KOPT-K1 (cell line): ENCODE results near the gene CTPS1.

Source experiments
- H3K27ac ChIP-seq: fragments of 200-600 bp; sonication (generic); 2 replicates; pipeline ENCODE4 v1.5.1; 2016; ENCODE audit warnings: antibody characterized with exemption, mild to moderate bottlenecking, low read depth, low read length; ENCODE audit not compliant: poor library complexity, severe bottlenecking
- H3K36me3 ChIP-seq: fragments of 200-600 bp; sonication (generic); 2 replicates; pipeline ENCODE4 v1.5.1; 2017; ENCODE audit warnings: antibody characterized with exemption, mild to moderate bottlenecking, low read length, moderate library complexity; ENCODE audit not compliant: insufficient read depth
- H3K9me3 ChIP-seq: fragments of 200-600 bp; sonication (generic); 2 replicates; pipeline ENCODE4 v1.5.1; 2017; ENCODE audit warnings: antibody characterized with exemption, low read length, mild to moderate bottlenecking; ENCODE audit not compliant: insufficient read depth, poor library complexity, severe bottlenecking

The CTPS1 gene

DNA sequence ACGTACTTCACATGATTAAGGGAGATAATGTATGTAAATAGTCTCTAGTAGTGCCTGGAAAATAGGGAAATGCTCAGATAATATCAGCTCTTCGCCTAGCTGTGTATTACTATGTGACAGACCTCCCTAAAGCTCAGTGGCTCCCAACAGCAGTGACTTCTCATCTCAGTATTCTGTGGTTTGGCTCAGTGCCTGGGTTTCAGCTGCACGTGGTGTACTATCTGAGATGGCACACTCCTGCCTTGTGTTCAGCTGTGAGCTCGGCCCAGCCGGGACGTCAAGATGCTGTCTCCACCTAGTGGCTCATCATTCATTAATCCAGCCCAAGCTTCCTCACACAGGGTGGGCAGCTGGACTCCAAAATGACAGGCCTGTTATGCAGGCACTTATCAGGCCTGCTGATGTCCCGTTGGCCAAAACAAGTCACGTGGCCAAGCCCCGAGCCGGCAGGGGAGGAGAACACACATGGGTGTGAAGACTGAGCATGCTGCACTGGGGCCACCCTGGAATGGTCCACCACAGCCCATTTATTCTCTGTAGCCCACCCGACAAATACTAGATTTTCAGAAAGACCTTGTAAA is 24.2 kb downstream of the CTPS1 start:
- H3K36me3 ChIP-seq = peaks cover 98% of the 10 kb centered on the region
- H3K9me3 ChIP-seq = no peaks in the 10 kb centered on the region
- H3K27ac ChIP-seq = peak overlapping the region; percentile 14

DNA sequence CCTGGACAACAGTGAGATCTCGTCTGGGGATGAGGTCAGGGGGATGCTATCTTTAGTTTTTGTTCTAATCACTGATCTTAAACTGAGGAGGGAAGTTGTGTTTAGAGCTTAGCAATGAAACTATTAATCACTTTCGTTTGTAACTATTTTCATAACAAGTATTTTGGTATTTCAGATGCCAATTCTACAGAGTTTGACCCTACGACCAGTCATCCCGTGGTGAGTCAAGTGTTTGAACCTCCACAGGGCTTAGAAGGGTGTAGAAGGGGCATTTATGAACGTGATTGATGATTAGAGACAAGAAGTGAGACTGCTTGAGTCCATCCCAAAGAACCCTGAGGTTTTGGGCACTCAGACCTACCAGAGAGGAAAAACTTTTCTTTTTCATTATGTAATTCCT is 26.4 kb downstream of the CTPS1 start:
- H3K27ac ChIP-seq = no peak overlapping the region

DNA sequence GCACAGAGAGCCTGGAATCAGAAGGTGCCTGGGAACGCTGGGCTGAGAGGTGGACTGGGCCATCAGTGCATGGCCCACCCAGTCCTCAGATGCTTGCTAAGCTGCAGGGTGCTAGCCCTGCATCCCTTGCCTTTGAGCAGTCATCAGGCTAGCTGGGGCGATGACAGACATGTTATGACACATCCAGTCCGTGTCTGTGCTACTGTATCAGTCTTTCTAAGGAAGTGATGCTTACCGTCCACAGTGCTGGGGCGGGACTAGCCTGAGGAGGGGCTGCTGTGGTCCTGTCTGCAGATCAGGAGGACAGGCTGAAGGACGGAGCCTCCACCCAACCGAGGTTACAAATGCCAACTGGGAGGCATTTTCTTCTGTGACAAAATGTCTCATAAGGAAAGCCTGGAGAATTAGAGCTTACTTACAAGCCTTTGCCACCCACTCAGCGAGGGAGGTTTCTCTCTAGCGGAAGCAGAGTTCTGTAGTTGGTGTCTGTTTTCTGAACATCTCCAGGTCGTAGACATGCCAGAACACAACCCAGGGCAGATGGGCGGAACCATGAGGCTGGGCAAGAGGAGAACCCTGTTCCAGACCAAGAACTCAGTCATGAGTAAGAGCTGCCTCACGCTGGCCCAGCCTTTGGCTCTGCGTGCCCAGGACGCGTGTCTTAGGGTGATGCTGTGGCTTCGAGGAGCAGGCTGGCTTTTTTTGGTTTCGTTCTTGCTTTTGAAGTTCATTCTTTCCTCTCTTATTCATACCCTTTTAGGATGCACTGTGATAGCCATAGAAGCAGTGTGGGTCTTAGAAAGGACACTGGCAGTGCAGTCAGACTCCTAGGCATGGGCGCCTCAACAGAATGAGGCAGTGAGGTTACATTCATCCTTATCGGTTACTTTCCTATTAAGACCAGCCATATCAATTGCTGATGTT is 27.7 kb downstream of the CTPS1 start:
- H3K27ac ChIP-seq = no peak overlapping the region
- no peaks in the 10 kb centered on the region for H3K9me3 ChIP-seq
- peaks cover 98% of the 10 kb centered on the region for H3K36me3 ChIP-seq

More for the DNA sequence above, 26.4 kb downstream of the CTPS1 start:
- no peaks in the 10 kb centered on the region for H3K9me3 ChIP-seq
- peaks cover 98% of the 10 kb centered on the region for H3K36me3 ChIP-seq

DNA sequence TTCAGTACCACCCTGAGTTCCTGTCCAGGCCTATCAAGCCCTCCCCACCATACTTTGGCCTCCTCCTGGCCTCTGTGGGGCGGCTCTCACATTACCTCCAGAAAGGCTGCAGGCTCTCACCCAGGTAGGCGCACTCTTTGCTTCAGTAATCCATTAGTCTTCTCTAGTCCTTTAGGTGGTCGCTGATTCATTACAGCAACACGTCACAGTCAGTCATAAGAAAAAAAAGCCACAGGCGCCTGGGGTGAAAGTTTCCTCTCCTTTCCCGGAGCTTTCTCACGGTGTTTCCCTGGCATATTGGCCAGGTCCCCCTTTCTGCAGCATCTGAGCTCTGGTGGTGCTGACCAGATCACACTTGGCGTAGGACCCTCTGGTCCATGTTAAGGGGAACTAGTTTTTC is 30.0 kb downstream of the CTPS1 start:
- H3K9me3 ChIP-seq = no peaks in the 10 kb centered on the region
- H3K36me3 ChIP-seq = peaks cover 100% of the 10 kb centered on the region
- no peak overlapping the region for H3K27ac ChIP-seq

DNA sequence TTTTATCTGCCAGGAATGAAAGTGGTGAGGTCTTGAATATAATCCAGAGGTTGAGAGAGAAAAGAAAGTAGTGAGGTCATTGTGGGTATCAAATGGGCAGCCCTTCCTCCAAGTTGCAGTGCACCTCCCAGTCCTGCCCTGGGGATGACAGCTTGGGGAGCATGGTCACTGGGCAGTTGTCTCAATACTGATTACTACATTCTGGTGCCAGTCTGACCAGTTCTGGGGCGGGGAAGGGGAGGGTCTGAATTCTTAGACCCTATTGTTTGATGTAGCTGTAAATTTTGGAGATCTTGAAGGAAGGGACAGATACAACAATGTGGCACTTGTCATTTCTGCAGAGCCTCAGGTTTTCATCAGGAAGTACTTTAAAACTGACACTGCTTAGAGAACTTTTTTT is 30.8 kb downstream of the CTPS1 start:
- H3K9me3 ChIP-seq = no peaks in the 10 kb centered on the region
- peaks cover 100% of the 10 kb centered on the region for H3K36me3 ChIP-seq
- H3K27ac ChIP-seq = no peak overlapping the region

DNA sequence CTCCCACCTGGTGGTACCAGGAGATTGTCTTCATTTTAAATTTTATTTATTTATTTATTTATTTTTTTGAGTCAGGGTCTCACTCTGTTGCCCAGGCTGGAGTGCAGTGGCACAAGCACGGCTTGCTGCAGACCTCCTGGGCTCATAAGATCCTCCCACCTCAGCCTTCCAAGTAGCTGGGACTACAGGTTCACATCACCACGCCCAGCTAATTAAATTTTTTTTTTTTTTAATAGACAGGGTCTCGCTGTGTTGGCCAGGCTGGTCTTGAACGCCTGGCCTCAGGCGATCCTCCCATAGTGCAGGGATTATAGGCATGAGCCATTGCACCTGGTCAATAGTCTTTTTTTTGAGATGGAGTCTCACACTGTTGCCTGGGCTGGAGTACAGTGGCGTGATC is 33.5 kb downstream of the CTPS1 start:
- H3K9me3 ChIP-seq = no peaks in the 10 kb centered on the region
- peaks cover 100% of the 10 kb centered on the region for H3K36me3 ChIP-seq
- no peak overlapping the region for H3K27ac ChIP-seq

DNA sequence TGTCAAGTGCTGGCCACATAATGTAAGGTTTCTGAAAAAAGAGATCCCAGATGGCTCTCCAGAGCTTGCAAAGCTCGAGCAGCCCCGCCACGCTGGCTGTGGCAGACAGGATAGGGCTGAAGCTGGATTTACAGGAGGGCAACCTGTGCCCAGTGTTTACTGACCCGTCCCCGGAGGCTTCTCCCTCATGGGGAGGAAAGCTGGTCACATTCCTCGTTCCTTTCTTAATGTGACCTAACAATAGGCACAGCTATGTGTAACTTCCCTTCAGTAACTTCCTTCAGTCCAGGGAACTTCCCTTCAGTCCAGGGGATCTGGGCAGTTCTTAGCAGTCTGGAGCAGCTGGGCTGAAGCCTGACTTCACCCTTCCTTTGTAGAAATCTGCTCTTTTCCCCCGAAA is 34.3 kb downstream of the CTPS1 start:
- Histone ChIP-seq H3K36me3 (peaks cover 100% of the 10 kb centered on the region), H3K27ac (peak overlapping the region; percentile 51)

DNA sequence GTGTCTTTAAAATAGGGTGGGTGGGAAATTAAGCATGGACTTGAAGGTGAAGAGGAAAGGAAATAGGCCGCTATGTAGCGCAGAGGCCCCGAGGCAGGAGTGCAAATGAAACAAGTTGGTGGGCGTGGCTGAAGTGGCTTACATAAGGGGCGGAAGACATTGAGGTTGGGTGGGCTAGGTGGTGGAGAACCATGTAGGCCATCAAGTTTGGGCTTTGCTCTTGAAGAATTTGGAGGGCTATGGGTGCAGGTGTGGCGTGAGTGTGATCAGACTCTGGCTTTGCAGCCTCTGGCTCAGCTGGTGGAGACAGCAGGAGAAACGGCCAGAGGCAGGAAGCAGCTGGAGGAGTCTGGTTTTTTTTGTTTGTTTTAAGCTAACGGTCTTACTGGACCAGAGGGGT is 35.4 kb downstream of the CTPS1 start:
- peak overlapping the region; percentile 51 for H3K27ac ChIP-seq
- no peaks in the 10 kb centered on the region for H3K9me3 ChIP-seq
- peaks cover 100% of the 10 kb centered on the region for H3K36me3 ChIP-seq

More for the DNA sequence above, 34.3 kb downstream of the CTPS1 start:
- no peaks in the 10 kb centered on the region for H3K9me3 ChIP-seq

DNA sequence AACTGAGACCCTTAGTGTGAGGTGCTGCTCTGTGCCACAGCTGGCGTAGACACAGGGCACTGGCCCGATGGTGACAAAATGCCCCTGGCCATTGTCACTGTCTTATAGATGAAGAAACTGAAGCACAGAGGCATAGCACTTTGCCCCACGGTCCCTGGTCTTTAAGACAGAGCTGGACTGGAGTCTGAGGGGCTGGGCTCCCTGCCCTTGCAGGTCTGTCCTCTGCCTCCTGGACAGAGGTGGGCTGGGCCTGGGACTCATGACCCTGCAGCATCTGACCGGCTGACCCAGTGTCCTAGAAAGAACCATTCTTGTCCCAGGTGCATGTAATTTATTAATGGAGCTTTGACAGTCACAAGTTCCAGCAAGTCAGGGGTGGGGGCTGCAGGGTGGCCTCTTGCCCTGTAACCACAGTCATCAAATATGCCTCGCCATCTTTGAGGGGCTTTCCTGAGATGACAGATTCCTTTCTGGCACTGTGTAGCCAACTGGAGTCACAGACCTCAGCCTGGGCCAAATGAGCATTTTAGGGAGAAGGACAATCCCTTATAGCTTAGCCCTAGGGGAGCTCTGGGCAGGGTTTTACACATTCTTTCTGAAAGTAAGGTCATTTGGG is 35.9 kb downstream of the CTPS1 start:
- peaks cover 100% of the 10 kb centered on the region for H3K36me3 ChIP-seq
- H3K27ac ChIP-seq = peak overlapping the region; percentile 51
- no peaks in the 10 kb centered on the region for H3K9me3 ChIP-seq

DNA sequence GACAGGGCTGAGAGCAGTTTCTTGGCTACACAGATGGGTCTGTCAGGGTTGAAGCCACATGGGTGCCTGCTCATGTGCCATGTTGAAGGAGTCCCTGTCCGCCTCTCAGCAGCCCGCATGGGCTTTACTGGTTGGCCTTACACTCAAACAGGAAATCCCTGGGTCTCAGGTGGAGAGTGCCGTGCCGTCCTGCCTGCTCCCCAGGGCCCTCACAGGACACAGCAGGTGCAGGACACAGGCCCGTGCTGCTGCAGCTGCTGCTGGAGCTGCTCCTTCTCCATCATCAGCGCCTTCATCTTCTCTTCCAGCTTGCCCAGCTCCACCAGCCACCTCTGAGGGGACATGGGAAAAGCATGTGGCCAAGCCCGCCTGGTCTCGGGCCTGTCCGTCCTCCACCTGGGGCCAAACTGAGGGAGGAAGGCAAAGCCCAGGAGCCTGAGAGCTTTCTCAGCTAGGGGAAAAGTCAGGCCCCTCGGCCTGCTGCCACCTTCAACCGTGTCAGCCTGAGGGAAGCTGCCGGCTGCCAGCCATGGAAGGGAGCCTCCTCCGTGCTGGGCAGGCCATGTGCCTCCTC is 36.5 kb downstream of the CTPS1 start:
- H3K27ac ChIP-seq = peak overlapping the region; percentile 51
- H3K36me3 ChIP-seq = peaks cover 100% of the 10 kb centered on the region
- no peaks in the 10 kb centered on the region for H3K9me3 ChIP-seq

DNA sequence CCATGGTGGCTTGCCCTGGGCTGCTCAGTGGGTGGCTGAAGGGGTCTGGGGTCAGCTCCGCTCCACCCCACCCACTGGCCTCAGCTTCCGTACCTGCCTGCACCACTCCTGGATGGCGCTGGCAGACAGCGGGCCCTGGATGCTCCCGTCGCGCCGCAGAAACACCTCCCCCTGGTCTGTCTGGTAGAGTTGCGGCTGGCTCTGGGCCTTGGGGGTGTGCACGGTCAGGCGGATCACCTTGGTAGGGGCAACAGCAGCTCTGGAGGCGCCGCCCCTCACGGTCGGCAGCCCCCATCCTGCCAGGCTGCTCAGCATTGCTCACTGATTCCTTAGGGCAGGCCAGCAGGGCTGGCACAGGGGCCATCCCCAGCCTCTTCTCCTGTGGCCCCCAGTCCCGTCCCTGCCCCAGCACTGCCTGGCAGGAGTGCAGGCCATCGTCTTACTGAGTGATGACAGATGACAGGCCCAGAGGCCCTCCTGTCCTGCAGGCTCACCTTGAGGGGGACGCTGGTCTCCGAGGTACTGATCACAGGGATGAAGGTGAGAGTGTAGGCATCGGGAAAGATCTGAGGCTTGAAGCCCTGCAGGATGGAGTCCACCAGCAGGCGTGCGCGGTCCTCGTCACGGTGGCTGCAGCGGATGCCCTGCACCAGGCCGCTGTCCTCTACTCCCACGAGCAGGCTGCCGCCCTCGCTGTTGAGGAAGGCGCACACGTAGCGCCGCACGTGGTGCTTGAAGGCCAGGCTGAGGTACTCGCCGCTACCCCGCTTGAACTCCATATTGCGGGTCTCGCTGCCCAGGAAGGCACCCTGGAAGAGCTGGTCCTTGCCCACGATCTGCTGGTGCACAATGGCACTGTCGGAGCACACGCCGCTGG is 37.9 kb downstream of the CTPS1 start:
- no peaks in the 10 kb centered on the region for H3K9me3 ChIP-seq
- no peak overlapping the region for H3K27ac ChIP-seq
- peaks cover 96% of the 10 kb centered on the region for H3K36me3 ChIP-seq

DNA sequence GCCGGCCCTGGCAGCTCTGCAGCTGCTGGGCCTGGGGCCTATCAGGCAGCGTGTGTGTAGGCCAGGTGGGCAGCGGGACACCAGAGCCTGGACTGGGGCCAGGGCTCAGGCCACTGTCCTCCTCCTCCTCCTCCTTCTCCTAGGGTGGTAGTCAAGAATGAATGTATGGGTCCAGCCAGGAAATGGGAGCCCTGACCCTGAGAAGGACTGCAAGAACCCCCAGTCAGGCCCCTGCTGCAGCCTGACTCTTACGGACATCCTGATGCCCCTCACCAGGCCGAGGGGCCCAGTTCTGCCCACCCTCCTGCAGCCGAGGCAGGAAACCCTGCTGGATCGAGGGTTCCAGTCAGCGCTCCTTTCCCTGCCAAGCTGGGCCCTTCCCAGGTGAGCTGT is 38.5 kb downstream of the CTPS1 start:
- Histone ChIP-seq H3K9me3 (no peaks in the 10 kb centered on the region), H3K27ac (no peak overlapping the region), H3K36me3 (peaks cover 90% of the 10 kb centered on the region)

DNA sequence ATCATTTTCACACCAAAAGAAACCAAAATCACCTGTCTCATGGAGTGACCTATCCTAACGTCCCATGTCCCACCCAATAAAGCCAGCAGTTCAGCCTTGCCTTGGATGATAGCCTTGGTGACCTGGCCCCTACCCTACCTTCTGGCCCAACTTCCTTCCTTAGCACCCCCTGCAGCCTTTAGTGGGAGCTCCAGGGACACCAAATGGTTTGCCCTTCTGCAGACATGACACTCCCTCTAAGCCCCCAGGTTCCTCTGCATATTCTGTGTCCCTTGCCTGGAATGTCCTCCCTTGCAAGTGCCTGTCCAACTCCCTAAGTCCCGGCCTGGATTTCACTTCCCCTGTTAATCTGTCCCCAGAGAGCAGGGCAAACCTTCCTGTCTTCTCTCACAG is 39.9 kb downstream of the CTPS1 start:
- Histone ChIP-seq H3K9me3 (no peaks in the 10 kb centered on the region), H3K27ac (no peak overlapping the region), H3K36me3 (peaks cover 89% of the 10 kb centered on the region)

DNA sequence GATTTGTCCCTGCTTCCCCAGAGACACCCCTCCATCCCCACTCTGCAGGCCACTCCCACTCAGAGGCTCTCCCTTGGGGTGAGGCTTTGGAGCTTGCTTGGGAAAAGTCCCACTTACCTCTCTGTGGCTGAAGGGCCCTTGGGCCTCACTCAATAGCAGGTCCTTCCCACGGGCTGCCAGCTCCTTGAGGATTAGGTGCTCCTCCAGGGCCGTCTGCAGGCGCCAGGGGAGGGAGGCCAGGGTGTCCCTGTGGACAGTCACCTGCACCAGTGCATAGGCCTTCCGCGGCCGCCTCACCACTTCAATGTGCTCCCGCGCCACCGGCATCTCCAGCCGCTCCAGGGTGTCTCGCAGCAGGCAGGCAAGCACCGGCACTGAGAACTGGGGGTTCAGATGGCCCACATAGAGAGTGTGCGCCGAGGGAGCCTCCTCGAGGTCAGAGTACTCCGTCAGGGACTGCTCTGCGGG is 40.6 kb downstream of the CTPS1 start:
- Histone ChIP-seq H3K9me3 (no peaks in the 10 kb centered on the region), H3K36me3 (peaks cover 88% of the 10 kb centered on the region), H3K27ac (peak overlapping the region; percentile 42)
